GM18517 (cell line): Measurements from ENCODE around the gene LYSET.
"Not testable (repeated sequence)": the region's sequence is repeated elsewhere in the genome, so short reads cannot be mapped to it uniquely, and the experiment has no call there.

ENCODE experiments used
- ATAC-seq: cut with Tn5 transposase; IDR thresholded peaks from one replicate; pipeline ENCODE4 v1.9.1; 2021; ENCODE audit warnings: mild to moderate bottlenecking, moderate library complexity; ENCODE audit not compliant: unreplicated experiment

LYSET gene

GRCh38 chr14:93220509-93220908 lies 35.4 kb downstream of the LYSET start:
- ATAC-seq = no peak

- ATAC-seq = no peak
Measured at GRCh38 chr14:93223565-93223964, 38.4 kb downstream of the LYSET start.

DNA sequence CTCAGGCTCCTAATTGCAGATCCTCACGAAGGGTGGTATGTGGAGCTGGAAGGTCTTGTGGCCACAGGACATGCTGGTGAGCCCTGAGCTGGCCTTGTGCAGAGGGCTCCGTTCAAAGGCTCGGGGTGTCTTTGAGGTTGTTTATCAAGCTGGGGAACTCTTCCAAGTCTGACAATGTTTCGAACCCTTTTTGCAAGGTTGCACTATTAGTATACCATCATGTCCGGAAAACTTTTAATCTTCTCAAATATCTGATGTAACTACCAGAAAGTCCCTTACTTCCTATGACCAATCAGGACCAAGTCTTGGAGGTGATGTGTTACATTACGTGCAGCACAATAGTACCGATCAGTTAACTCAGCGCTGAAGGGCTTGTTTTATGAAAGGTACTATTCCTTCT lies 43.4 kb downstream of the LYSET start:
- no peak for ATAC-seq

- no peak for ATAC-seq
Measured at GRCh38 chr14:93230539-93230938, 45.4 kb downstream of the LYSET start.

DNA sequence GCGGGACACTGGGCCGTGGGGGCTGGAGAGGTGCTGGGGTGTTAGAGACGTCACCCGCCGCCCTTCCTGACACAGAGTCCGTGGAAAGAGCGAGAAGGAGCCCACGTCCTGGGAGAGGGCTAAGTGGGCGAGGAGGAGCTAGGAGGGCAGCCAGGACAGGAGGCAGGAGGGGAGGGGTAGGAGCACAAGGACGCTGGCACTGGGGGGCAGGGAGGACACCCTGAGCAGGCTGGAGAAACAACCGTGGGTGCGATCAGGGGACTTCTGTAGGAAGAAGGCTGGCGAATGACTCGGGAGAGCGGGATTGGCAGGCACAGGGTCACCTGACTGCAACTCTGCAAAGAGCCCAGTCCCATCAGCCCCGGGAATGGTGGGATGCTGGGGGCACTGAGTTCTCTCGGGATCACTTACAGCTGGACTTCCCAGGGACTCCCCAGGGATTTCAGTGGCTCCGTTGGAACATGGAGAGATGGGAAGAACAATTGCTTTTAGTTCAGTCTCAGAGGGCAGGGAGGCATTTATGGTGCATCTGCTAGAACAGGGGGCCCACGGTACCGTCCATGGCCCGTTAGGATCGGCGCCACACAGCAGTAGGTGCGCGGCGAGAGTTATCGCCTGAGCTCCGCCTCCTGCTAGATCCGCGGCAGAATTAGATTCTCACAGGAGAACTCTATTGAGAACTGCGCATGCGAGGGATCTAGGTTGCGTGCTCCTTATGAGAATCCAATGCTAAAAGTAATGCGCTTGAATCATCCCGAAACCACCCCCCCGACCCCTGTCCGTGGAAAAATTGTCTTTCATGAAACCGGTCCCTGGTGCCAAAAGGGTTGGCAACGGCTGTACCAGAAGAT lies 46.2 kb downstream of the LYSET start:
- no peak for ATAC-seq

- no peak for ATAC-seq
Measured at GRCh38 chr14:93232159-93232558, 47.0 kb downstream of the LYSET start.

DNA sequence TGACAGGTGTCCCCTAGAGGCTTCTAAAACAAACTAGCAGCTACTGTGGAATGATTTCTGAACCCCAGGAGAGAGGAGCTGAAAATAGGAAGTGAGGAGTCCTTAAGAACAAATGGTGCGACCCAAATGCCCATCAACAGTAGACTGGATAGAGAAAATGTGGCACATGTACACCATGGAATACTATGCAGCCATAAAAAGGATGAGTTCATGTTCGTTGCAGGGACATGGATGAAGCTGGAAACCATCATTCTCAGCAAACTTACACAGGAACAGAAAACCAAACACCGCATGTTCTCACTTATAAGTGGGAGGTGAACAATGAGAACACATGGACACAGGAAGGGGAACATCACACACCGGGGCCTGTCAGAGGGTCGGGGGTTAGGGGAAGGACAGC lies 48.0 kb downstream of the LYSET start:
- not testable (repeated sequence) for ATAC-seq

GRCh38 chr14:93234798-93235197 lies 49.7 kb downstream of the LYSET start:
- no peak for ATAC-seq
